ENCODE data around the gene FKBP1B. TPM values are rescaled to one million over a fixed set of nuclear protein-coding genes. Genes with fewer than 3 reads are reported as not detected.

The FKBP1B gene
- total RNA-seq, 4 donors from 2014 or later: 5.4 to 15.3 (median 9.0) TPM

DNA sequence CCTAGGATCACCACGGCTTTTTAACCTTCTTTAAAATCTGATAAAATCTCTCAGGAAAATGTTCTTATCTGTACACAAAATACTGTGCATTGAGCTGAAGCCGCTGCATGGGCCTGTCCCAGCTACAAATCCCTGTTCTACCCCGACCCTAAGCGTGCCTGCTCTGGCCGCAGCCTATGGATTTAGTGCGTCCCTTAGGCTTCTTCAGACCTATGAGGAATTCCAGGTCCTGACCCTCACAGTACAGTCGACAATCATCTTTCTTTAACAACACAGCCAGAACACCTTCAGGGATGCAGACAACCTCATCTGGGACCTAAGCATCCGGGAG is 1.9 kb upstream of the FKBP1B start:
- TF ChIP-seq POLR2A (IDR thresholded peaks at IDR 0.05): no peak
- no peak for TF ChIP-seq EP300 (IDR thresholded peaks at IDR 0.05)
- TF ChIP-seq, protein P1, sequence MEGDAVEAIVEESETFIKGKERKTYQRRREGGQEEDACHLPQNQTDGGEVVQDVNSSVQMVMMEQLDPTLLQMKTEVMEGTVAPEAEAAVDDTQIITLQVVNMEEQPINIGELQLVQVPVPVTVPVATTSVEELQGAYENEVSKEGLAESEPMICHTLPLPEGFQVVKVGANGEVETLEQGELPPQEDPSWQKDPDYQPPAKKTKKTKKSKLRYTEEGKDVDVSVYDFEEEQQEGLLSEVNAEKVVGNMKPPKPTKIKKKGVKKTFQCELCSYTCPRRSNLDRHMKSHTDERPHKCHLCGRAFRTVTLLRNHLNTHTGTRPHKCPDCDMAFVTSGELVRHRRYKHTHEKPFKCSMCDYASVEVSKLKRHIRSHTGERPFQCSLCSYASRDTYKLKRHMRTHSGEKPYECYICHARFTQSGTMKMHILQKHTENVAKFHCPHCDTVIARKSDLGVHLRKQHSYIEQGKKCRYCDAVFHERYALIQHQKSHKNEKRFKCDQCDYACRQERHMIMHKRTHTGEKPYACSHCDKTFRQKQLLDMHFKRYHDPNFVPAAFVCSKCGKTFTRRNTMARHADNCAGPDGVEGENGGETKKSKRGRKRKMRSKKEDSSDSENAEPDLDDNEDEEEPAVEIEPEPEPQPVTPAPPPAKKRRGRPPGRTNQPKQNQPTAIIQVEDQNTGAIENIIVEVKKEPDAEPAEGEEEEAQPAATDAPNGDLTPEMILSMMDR (IDR thresholded peaks at IDR 0.05): no peak
- Histone ChIP-seq H3K27me3 (no peaks in the 10 kb centered on the region), H3K36me3 (no peaks in the 10 kb centered on the region), H3K4me1 (peaks cover 0 to 37% (median 15%) of the 10 kb centered on the region in 4 donors), H3K27ac (peak overlapping the region in 2 of 4 donors; percentile 56 to 86), H3K9me3 (no peaks in the 10 kb centered on the region), H3K4me3 (peak overlapping the region in 2 of 4 donors; percentile 84 to 90)
- DNase-seq (ENCODE audit: low spot score in 2 of 2): no peak
- WGBS, 2 donors: 42 to 46% methylated on average over 8 of the region's 8 CpGs

DNA sequence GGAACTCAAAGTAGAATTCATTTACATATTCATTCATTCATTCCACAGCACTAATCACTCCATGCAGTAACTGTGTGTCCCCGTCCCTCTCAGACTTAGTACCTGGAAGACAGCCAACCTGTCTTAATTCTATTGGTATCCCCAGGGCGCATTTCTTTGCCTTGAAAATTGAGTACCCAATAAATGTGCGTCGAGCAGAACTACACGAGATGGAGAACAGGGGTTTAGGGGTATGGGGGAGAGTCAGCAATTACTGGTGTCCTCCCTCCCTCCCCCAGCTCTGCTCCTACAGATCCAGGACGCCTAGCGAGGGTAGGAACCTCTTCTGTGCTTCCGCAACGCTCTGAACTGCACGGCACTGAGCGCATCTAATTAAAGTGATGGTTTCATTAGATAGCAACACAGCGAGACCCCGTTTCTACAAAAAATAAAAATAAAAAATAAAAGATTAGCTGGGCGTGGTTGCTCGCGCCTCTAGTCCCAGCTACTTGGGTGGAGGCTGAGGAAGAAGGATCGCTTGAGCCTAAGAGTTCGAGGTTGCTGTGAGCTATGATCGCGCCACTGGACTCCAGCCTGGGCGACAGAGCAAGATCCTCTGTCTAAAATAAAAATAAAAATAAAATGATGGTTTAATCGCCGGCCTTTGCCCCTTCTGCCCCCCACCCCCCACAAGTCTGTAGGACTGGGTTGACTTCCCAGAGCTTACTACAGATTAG is 614 bp upstream of the FKBP1B start:
- H3K4me3 ChIP-seq: peak overlapping the region; percentile 73 to 90 (median 78)
- H3K4me1 ChIP-seq: peaks cover 0 to 37% (median 15%) of the 10 kb centered on the region in 4 donors
- DNase-seq (ENCODE audit: low spot score in 2 of 2): no peak
- peak overlapping the region in 1 of 4 donors; percentile 70 for H3K27ac ChIP-seq
- 18 to 28% methylated on average over 23 of the region's 23 CpGs for WGBS, 2 donors
- TF ChIP-seq, protein P1 (IDR thresholded peaks at IDR 0.05): no peak
- TF ChIP-seq EP300 (IDR thresholded peaks at IDR 0.05) (no peak), POLR2A (IDR thresholded peaks at IDR 0.05) (no peak)
- no peaks in the 10 kb centered on the region for H3K9me3 ChIP-seq
- H3K27me3 ChIP-seq: no peaks in the 10 kb centered on the region
- H3K36me3 ChIP-seq: no peaks in the 10 kb centered on the region

- peaks cover 0 to 4% (median 0%) of the 10 kb centered on the region in 3 donors for H3K36me3 ChIP-seq
- H3K4me1 ChIP-seq: peaks cover 0 to 37% (median 15%) of the 10 kb centered on the region in 4 donors
- WGBS, 2 donors: 6 to 9% methylated on average over 25 to 26 of the region's 47 CpGs
- no peak for DNase-seq (ENCODE audit: low spot score in 2 of 2)
- no peaks in the 10 kb centered on the region for H3K27me3 ChIP-seq
- no peak for TF ChIP-seq POLR2A (IDR thresholded peaks at IDR 0.05)
- TF ChIP-seq EP300 (IDR thresholded peaks at IDR 0.05): no peak
- TF ChIP-seq, protein P1 (IDR thresholded peaks at IDR 0.05): no peak
- no peaks in the 10 kb centered on the region for H3K9me3 ChIP-seq
- H3K4me3 ChIP-seq: peak overlapping the region; percentile 73 to 90 (median 78)
- peak overlapping the region; percentile 37 to 81 (median 66) for H3K27ac ChIP-seq
These were observed 769 bp downstream of the FKBP1B start for GRCh38 chr2:24050041-24050979.

- TF ChIP-seq EP300 (IDR thresholded peaks at IDR 0.05) (no peak), POLR2A (IDR thresholded peaks at IDR 0.05) (no peak)
- TF ChIP-seq, protein P1 (IDR thresholded peaks at IDR 0.05): no peak
- WGBS, 2 donors: 75 to 83% methylated on average over 8 of the region's 8 CpGs
- DNase-seq (ENCODE audit: low spot score in 2 of 2): no peak
- Histone ChIP-seq H3K36me3 (peaks cover 0 to 4% (median 0%) of the 10 kb centered on the region in 3 donors), H3K27ac (no peak overlapping the region), H3K4me1 (peaks cover 0 to 24% (median 6%) of the 10 kb centered on the region in 4 donors), H3K27me3 (no peaks in the 10 kb centered on the region), H3K4me3 (no peak overlapping the region), H3K9me3 (no peaks in the 10 kb centered on the region)
These were observed 2.3 kb downstream of the FKBP1B start for GRCh38 chr2:24051833-24052232.
